Stimulated activated CD8-positive, alpha-beta memory T cell treated with anti-CD3 and anti-CD28 coated beads, Interleukin-15, amount 100 ng/mL, for 48 hours (primary cell): Measurements from ENCODE around the gene GJB5.
"Not testable (repeated sequence)": the region's sequence is repeated elsewhere in the genome, so short reads cannot be mapped to it uniquely, and the experiment has no call there.

ENCODE experiments used
- DNase-seq, 2 donors: peaks; one replicate each; pipeline ENCODE4 v3.0.0-alpha.2; 2020; ENCODE audit warnings: low read depth in 2 of 2

Gene GJB5

DNA sequence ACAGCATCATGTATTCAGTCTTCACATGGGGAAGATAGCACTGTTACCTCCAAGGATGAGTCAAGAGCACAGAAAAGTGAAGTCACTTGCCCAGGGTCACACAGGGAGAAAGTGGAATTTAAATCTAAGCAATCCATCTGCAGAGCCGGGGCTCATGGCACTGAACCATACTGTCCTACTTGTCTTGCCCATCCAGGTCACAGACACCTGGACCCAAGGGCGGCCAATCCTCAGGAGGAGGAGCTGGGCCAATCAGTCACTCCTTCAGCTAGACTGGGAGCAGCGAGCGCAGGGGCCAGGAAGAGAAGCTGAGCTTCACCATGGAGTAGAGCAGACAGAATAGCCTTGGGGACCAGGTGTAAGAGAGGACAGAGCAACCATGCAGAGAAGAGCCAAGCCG, 9.2 kb upstream of the GJB5 start:
- no peak for DNase-seq

DNA sequence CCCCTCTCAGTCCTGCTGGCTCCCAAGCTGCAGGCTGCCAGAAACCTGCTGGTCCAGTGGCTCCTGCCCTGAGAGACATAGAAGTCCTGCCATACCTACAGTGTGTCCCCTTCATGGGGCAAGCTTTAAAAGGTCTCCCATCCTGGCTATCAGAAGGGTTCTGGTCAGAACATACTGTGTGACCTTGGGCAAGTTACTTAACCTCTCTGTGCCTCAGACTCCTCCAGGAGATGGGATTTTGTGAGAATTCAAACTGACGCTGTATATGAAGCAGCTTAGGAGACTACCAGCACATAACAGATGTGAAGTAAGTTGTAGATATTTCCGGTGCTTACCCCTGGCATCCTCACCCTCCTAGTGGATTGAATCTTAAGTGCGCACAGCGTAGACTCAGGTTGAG, 8.7 kb upstream of the GJB5 start:
- DNase-seq: no peak

DNA sequence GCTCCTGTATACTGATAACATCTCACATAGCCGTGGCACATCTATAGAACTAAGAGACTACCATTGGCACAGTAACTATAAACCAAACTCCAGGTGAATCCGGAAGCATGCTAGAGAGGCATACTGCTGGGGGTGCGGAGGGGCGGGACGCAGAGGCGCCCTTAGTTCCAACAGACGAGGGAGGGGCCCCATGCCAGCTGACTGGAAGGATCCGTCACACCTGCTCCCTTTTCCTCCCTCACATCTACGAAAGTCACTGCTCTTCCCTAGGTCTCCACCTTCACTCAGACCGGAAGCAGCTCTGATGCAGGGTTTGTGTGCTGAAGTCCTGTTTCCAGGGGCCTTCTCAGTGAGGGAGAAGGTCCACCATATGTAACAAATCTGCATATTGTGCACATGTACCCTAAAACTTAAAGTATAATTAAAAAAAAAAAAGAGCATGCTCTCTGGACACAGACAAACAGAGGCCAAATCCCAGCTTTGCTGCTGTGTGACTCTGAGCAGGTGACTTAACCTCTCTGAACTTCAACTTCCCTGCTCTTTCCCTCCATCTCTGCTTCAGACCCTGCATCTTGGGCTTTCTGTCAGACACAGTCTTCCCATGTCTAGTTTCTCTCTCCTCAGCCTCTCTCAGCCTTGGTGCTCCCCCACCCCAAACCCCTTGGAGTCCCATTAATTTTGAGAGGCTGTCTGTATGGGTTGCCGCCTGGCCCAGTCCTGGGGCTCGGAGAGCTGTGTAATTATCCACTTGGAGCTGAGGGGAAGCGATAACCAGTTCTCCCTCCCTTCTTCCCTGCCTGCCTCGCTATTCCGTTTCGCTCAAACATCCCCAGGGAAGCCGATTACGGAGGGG, 7.8 kb upstream of the GJB5 start:
- DNase-seq: no peak

DNA sequence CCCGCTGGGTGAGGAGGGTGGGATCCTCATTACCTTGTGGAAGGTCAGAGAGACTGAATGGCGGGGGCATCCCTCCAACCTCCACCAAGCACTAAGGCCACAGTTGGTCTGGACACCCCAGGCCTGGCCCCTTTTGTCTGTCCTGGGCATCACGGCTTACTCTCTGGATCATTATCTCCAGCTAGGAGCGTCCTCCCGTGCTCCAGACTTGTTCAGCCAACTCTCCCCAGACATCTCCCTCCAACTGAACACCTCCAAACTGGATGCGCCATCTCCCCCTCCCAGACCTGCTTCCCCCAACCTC, 7.3 kb upstream of the GJB5 start:
- no peak for DNase-seq

DNA sequence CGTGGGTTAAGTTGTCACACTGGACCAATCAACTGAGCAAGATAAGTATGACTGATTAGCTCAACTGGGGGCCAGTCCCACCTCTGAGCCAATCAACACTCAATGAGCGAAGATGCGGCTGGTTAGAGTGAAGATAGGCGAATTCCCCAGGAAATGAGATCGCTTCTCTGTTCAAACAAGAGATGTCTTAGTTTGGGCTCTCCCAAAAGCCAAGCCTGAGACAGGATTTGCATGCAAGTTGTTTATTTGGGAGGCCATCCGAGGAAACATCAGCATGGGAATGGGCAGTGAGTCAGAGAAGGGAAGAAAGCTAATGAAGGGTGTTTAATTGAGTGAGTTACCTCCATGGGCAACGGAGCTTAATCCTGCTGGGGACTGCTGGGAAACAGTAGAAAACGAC, 4.9 kb upstream of the GJB5 start:
- no peak for DNase-seq

DNA sequence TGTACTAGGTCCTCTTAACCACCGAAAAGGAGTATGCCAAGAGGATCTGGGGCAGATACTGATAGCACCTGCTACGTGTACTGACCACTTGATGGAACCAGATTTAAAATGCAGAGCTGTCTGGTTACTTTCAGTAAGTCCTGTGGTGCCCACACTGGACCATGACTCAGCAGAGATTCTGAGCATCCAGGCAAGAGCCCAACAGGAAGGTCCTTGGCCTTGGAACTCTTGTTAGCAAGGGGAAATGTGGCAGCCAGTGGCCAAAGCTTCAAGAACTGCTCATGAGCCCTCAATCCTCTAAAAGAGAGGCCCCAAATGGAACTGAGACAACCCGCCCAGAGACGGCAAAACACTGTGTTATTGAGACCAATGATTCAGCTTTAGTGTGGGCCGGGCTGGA, 4.2 kb upstream of the GJB5 start:
- DNase-seq: no peak

DNA sequence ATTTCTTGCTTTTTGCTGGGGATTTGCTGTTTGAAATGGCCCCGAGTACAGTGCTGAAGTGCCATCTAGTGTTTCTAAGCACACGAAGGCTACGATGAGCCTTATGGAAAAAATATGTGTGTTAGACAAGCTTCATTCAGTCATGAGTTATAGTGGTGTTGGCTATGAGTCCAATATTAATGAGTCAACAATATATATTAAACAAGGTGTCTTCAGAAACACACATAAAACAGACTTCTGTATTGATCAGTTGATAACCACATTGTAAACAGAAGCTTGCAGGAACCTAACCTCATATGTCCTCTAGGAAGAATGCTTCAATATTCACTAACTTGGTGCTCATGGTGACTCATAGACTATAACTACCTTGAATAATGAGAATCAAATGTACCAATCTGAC, 1.7 kb upstream of the GJB5 start:
- DNase-seq: no peak

DNA sequence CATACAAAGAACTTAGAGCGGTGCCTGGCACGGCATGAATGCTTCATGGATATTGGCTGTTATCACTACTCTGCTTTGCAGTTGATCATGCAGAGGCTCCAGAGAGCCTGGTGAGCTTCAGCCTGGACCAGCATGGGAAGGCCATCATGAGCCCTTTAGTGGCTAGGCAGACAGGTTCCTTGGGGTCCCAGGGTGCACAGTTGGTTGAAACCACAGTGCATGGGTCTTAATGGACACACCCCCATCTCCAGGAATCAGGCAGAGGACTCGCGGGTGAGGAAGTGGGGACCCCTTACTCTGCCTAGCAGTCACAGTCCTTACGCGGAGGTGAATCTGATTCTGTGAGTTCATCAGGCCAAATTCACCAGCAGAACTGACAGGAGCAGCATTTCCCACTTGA, 1.1 kb downstream of the GJB5 start:
- DNase-seq: no peak

DNA sequence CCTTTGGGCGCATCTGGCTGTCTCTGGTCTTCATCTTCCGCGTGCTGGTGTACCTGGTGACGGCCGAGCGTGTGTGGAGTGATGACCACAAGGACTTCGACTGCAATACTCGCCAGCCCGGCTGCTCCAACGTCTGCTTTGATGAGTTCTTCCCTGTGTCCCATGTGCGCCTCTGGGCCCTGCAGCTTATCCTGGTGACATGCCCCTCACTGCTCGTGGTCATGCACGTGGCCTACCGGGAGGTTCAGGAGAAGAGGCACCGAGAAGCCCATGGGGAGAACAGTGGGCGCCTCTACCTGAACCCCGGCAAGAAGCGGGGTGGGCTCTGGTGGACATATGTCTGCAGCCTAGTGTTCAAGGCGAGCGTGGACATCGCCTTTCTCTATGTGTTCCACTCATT, 2.5 kb downstream of the GJB5 start:
- DNase-seq: no peak

DNA sequence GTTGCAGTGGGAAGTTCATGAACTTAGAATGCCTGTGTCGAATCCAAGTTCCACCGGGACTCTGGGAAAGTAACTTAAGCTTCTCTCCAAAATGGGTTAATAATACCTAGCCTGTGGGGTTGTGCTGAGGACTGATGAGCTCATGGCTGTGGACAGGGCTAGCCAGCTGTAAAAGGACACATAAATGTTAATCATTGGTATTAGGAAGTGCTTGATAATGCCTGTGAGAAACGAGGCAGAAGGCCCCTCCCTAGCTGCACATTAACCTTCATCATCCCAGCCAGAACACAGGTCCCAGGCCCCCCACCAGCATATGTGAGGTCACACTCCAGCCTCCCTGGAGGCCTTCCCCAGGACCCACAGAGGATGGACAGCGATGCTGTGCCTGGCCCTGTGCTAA, 3.9 kb downstream of the GJB5 start:
- DNase-seq: no peak

DNA sequence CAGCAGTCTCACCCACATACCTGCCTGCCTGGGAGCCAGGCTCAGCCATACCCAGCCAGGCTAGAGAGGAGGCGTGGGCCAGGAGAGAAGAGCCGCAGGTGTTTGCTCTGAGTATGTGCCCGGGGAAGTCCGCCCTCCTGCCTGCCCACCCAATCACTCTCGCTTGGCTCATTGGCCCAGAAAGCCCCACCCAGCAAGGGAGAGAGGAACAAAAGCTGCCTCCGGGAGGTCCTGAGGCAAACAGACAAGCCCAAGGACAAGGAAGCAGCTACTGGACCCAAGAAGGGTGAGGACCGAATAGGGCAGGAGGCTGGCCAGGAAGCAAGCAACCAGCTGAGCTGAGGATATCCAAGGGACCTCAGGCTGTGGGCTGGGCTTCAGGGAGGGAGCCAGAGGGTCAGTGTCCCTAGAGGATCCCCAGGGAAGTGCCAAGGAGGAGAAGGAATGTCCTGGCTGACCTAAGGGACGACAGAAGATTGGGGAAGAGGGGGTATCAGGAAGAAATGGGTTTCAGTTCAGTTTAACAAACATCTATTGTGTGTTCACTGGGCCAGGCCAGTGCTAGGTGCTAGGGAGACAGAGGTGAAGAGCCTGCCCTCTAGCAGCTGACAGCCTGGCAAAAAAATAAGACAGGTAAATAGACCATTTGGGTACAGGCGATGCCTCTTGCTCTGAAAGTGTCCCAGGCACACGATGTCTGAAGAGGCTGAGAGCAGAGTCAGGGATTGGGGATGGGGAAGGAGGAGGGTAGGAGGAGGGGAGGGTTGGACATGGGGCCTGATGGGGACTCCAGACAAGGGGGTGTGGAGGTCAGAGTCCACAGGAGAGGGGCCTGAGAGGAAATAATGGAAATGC, 4.9 kb downstream of the GJB5 start, which contains the start of gene GJB4:
GJB4 (plus strand) TSS at position 238 of the 855 bp plus-strand sequence. CDS start 1,515 bp downstream, outside the sequence.
- no peak for DNase-seq

DNA sequence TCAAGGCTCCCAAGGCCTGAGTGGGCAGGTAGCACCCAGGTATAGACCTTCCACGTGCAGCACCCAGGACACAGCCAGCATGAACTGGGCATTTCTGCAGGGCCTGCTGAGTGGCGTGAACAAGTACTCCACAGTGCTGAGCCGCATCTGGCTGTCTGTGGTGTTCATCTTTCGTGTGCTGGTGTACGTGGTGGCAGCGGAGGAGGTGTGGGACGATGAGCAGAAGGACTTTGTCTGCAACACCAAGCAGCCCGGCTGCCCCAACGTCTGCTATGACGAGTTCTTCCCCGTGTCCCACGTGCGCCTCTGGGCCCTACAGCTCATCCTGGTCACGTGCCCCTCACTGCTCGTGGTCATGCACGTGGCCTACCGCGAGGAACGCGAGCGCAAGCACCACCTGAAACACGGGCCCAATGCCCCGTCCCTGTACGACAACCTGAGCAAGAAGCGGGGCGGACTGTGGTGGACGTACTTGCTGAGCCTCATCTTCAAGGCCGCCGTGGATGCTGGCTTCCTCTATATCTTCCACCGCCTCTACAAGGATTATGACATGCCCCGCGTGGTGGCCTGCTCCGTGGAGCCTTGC, 6.4 kb downstream of the GJB5 start:
- no peak for DNase-seq

DNA sequence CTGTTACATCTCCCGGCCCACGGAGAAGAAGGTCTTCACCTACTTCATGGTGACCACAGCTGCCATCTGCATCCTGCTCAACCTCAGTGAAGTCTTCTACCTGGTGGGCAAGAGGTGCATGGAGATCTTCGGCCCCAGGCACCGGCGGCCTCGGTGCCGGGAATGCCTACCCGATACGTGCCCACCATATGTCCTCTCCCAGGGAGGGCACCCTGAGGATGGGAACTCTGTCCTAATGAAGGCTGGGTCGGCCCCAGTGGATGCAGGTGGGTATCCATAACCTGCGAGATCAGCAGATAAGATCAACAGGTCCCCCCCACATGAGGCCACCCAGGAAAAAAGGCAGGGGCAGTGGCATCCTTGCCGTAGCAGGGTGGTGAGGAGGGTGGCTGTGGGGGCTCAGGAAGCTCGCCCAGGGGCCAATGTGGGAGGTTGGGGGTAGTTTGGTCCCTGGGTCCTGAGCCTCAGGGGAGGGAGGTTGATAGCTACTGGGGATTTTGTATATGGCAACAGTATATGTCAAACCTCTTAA, 7.0 kb downstream of the GJB5 start:
- DNase-seq: no peak

DNA sequence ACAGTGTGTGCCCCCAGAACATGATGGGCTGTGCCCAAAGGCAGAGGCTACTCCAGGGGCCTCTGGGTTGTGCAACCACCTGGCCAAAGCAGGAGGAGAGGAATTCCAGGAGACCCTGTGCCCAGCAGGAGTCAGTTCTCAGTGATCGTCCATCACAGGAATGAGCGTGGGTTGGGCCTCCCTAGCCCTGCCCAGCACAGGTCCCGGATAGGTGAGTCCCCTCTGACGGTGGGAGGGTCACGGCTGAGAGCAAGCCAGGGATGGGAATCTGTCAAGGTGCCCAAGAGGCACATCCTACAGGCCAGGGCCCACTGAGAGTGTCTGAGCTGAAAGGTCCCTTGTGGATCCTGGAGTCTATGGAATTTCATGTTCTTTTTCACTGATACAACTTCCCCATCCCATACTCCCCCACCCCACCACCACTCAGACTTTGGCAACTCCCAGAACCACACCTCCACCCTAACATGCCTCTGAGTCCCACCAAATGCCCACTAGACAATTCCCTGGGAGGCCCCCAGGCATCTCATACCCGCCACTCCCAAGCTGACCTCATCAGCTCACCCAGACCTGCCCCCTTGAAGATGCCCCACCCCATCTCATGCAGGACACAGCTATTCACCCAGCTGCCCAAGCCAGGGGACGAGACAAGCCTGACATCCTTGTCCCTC, 7.8 kb downstream of the GJB5 start:
- no peak for DNase-seq

DNA sequence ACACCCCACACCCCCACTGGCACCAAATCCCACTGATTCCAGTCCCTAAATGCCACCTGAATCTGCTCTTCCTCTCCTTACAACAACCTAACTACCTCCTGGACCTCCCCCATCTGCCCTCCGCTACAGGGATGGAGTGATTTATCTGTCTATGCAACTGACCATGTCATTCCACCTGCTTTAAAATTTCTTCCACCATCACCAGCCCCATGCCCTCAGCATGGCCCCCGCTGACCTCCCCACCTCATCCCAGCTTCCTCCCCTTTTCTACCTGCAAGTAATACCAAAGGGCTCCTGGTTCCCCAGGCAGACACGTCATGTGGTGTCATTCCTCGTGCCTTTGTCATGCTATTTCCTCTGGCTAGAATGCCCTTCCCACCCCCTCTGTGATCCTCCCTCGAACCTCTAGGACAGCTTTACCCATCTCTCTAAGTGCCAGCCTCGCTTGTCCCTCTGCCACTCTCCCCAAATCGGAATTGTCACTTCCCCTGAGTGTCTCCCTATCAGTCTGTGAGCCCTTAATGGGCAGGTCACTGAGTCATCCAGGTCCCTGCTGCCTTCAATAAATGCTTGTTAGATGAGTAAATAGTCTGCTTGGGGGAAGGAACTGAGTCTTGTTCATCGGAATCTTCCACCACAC, 8.4 kb downstream of the GJB5 start:
- no peak for DNase-seq

DNA sequence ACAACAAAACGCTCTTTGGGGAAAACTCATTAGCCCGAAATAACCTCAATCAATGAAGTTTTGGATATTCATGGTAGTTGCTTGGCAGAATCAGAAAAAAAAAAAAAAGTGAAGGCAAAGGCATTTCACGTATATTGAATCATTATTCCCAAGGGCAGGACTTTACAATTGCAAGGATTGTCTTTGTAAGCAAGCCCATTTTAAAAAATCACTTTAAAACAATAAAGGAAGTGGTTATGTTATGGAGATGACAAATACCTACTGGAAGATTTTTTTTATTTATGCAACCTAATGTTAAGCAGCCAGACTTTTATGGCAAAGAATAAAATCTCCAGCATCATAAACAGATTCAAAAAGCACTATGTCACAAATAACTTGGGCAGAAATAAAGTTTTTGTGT, 14.0 kb downstream of the GJB5 start:
- DNase-seq: no peak

DNA sequence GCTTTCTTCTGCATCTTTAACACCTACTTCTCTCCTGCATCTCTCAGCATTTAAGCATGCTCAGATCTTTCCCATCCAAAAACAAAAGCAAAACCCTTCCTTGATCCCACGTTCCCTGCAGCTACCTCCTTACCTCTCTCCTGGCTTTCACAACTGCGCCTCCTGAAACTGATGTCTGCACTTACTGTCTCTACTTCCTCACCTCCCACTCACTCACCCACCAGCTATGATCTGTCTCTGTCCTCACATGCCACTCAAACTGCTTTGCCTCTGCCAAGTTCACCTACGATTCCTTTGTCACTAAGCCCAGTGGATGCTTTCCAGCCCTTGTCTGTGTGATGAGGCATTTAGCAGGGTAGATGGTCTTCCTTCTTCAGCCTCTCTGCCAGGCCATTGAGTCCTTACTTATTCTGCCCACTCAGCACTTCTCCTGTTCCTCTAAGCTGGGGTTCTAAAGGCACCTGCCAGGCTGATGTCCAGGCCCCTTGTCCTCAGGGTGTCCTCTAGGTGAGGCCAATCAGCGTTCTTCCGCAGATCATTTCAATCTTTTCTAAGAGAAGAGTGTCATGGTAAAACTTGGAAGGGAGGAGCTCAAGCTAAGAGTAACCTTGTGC, 16.2 kb downstream of the GJB5 start:
- no peak for DNase-seq

DNA sequence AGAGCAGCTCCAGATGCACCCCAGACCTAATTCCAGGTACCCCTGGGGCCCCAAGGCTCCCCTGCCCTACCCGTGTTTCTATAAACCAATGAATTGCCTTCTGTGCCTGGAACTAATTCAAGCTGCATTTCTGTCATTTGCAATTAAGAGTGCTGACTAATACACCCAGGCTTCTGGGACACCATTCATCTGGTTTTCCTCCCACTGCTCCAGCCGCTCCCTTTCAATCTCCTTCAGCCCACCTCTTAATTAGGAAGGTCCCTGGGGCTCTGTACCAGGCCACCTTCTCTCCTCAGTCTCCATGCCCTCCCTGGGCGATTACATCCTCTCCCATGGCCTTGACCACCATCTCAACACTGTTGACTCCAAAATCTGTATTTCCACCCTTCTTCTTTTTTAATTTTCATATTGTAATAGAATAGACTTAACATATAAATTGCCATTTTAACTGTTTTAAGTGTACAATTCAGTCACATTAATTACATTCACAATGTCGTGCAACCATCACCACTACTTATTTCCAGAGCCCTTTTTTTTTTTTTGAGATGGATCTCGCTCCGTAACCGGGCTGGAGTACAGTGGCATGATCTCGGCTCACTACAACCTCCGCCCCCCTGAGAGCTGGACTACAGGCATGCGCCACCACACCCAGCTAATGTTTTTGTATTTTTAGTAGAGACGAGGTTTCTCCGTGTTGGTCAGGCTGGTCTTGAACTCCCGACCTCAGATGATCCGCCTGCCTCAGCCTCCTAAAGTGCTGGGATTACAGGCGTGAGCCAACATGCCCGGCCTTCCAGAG, 16.9 kb downstream of the GJB5 start:
- DNase-seq: no peak

DNA sequence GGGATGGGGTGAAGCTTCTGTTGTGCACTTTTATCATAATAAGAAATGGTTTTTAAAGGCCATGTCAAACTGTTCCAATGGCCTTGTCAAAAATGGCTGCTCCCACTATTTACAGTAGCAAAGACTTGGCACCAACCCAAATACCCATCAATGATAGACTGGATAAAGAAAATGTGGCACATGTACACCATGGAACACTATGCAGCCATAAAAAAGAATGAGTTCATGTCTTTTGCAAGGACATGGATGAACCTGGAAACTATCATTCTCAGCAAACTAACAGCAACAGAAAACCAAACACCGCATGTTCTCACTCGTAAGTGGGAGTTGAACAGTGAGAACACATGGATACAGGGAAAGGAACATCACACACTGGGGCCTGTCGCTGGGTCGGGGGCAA, 18.3 kb downstream of the GJB5 start:
- not testable (repeated sequence) for DNase-seq

DNA sequence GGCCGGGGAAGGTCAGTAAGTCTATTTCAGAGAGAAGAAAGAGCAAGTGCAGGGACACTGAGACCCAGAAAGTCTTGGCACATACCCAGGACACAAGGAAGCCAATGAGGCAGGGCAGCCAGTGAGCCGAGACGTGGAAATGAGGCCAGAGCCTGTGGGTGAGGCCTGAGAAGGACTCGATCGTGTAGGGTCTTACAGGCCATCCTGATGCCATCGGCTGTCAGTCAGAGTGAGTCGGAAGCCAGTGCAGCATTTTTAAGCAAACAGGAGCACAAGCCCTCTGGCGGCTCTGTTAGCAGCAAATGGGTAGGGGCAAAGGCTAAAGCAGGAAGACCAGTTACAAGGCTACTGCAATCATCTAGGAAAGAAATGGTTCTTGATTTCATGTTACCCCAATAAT, 20.1 kb downstream of the GJB5 start:
- DNase-seq: no peak
